Daoy (cell line): Measurements from ENCODE around the gene DIS3L2. TPM values are rescaled to one million over a fixed set of nuclear protein-coding genes. Genes with fewer than 3 reads are reported as not detected.
A peak's percentile ranks its signal among the peaks of the same experiment; 100 is the strongest.

Experiments used
- DNase-seq: peaks from one replicate; pipeline ENCODE4 v3.0.0-alpha.2; 2015; ENCODE audit warnings: low read depth
- total RNA-seq: library from RNA; depleted of rRNA; stranded (reverse); fragments of >200 nt; shearing (Covaris generic); gene quantifications from 2 replicates; pipeline ENCODE4 v1.2.3, GENCODE V29; 2014

The DIS3L2 gene
- total RNA-seq, 1 experiment from 2014 or later: 22.3 TPM

DNA sequence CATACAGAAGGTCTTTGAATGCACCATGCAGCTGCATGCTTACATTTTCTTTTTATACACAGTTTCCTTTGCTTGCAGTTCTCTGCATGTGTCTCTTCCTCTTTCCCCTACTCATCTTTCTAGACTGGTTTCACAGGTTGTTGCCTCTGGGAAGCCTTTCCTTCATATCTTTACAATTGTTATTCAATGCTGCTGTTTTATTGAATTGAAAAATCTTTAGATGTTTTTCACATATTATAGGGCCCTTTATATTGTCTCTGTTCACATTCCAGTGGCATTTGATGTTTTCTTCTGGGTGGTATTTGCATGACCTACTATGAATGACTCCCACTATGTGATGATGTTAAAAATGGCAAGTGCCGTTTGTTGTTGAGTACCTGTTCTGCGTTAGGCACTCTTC, 91.1 kb downstream of the DIS3L2 start:
- no peak for DNase-seq

GRCh38 chr2:232053777-232054176, 92.3 kb downstream of the DIS3L2 start:
- DNase-seq: no peak

GRCh38 chr2:232058063-232058877, 96.8 kb downstream of the DIS3L2 start:
- no peak for DNase-seq

DNA sequence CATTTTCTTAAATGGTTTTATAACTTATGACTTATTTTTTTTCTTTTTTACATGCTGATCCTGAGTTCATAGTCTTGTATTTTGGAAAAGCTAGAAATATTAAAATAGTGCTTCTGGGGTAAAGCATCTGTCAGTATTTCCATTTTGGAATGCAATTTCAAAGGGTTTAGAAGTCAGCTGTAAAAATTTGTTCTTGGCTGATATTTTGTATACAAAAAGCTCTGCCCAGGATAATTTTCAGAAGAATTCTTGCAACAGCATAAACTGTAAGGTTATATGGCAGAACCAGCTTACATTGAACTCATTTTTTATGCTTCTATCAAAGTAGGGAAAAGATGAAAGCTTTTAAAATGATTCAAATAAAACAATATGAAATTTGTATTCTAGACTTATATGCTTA, 97.4 kb downstream of the DIS3L2 start:
- DNase-seq: no peak

GRCh38 chr2:232061265-232061664, 99.8 kb downstream of the DIS3L2 start:
- DNase-seq: no peak

GRCh38 chr2:232073026-232073425, 111.5 kb downstream of the DIS3L2 start:
- DNase-seq: no peak

GRCh38 chr2:232073699-232074098, 112.2 kb downstream of the DIS3L2 start:
- DNase-seq: no peak

- no peak for DNase-seq
These were observed 113.6 kb downstream of the DIS3L2 start for GRCh38 chr2:232075080-232075479.

GRCh38 chr2:232075859-232076258, 114.3 kb downstream of the DIS3L2 start:
- DNase-seq: peak; percentile 6

- DNase-seq: no peak
These were observed 114.8 kb downstream of the DIS3L2 start for GRCh38 chr2:232076272-232076671.

DNA sequence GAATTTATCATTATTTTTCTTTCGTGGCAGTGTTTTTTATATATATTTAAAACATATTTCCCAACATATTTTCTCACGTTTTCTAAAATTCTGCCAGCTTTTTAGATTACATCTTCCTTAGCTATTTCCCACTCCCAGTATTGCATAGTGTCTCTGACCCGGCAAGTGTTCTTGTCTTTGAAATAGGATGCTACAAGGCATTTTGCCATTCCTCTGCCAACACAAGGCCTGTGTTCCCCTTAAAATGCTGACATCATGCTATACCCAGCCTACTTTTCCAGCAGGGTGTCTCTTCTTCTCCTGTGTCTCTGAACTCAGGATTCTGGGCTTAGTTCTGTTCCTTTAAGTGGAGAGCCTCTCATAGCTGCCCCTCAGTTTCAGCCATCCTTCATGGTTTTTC, 115.2 kb downstream of the DIS3L2 start:
- DNase-seq: no peak

GRCh38 chr2:232085164-232085563, 123.7 kb downstream of the DIS3L2 start:
- DNase-seq: no peak

DNA sequence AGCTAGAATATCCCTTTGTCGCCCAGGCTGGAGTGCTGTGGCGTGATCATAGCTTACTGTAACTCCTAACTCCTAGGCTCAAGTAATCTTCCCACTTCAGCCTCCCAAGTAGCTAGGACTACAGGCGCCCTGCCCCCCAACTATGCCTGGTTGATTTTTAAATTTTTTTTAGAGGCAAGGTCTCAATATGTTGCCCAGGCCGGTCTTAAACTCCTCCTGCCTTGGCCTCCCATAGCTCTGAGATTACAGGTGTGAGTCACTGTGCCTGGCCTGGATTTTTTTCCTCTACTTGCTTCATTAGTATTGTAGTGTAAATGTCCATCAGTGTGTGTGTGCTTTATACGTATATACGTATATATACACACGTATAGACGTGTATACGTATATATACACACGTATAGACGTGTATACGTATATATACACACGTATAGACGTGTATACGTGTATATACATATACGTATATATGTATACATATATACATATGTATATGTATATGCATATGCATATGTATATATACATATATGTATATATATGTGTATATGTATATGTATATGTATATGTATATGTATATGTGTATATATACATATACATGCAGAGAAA, 124.4 kb downstream of the DIS3L2 start:
- peak; percentile 28 for DNase-seq

GRCh38 chr2:232088771-232089170, 127.3 kb downstream of the DIS3L2 start:
- DNase-seq: no peak

- DNase-seq: no peak
These were observed 132.7 kb downstream of the DIS3L2 start for GRCh38 chr2:232094201-232094600.

DNA sequence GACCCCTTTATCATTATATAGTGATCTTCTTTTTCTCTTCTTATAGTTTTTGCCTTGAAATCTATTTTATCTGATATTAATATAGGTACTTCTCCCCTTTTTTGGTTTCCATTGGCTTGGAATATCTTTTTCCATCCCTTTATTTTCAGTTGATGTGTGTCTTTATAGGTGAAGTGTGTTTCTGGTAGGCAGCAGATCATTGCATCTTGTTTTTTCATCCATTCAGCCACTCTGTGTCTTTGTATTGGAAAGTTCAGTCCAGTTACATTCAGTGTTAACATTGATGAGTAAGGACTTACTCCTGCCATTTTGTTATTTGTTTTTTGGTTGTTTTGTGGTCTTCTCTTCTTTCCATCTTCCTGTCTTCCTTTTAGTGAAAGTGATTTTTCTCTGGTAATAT, 133.4 kb downstream of the DIS3L2 start:
- DNase-seq: no peak

- no peak for DNase-seq
These were observed 135.7 kb downstream of the DIS3L2 start for GRCh38 chr2:232097260-232097659.

DNA sequence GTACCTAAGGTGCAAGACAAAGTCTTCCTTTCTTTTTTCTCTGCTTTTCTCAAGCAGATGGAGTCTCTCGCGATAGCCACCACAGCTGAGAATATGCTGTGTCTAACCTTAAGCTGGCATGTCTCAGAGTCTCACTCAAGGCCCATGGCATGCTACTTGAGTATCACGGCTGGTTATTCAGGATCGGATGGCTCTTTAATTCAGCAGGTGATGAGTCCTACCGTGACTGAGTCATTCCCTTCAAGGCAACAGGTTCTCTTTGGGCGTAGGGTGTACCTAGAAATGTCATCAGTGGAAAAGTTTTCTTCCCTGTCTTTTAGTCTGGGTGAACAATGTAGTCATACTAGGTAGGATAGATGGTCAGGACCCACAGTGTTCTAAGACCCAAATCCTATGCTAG, 136.2 kb downstream of the DIS3L2 start:
- no peak for DNase-seq

DNA sequence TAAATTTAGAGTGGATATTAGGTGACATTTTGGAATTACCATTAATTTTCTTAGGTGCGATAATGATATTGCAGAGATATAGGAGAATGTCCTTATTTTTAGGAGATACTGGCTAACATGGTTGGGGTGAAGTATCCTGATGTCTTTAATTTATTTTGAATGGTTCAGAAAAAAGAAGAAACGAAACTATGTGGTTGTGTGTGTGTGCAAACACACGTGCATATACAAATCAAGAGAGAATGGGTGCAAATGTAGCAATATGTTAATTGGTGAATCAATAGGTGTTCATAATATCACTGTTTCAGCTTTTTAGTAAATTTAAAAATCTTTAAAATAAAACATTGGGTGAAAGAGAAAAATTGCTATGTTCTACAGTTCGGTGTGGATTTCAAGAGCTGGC, 140.9 kb downstream of the DIS3L2 start:
- no peak for DNase-seq

DNA sequence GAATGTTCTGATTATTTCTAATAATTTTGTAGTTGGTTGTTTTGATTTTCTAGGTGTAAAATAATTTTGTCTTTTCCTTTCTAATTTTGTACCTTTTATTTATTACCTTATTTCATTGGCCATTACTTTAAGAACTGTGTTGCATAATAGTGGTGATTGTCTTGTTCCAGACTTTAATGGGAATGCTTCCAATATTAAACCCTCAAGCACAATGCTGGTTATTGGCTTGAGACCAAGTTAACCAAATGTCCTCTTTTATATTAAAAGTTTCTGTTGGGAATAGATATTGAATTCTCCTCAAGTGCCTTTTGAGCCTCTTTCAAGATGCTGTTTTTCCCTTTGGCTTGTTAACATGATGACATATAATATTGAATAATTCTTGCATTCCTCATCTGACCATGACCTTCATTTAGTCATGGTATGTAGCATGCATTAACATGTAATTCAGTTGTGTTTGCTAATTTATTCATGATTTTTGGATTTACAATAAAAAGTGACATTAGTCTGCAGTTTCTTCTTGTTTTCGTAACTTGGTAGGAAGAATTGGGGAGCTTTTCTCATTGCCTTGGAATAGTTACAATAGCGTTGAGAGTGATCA, 141.7 kb downstream of the DIS3L2 start:
- no peak for DNase-seq

DNA sequence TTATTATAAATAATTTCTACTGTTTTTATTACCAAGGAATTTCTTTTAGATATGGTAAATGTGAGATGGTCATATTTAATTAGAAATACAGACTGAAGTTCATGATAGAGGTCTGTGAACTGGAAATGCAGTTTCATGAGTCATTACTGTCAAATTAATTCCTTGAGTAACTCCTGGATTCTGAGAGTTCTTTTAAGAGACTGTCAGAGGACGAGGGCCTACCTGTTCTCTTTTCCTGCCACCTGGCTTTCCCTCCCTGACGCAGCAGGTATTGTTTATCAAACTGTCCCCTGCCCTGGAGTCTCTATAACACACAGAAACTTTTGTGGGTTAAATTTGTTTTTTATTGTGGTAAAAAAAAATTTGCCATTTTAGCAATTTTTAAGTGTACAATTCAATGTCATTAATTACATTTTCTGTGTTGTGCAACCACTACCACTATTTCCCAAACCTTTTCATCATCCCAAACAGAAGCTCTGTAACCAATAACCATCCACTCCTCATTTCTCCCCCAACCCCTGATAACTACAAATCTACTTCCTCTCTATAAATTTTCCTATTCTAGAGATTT, 142.6 kb downstream of the DIS3L2 start:
- no peak for DNase-seq

- no peak for DNase-seq
These were observed 150.0 kb downstream of the DIS3L2 start for GRCh38 chr2:232111551-232111950.

DNA sequence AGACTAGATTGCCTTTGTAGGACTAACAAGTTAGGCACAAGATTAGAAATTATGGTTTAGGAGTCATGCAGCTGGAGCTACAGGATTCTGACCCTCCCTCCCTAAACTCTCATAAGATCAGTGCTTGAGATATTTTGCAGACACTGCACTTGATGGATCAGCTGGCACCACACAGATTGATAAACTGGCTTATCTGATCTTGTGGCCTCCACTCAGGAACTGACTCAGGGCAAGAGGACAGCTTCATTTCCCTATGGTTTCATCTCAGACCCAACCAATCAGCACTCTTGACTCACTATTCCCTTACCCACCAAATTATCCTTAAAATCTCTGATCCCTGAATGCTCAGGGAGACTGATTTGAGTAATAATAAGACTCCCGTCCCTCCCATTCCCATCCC, 152.3 kb downstream of the DIS3L2 start:
- peak; percentile 60 for DNase-seq
